H9 (cell line): ENCODE measurements around the gene MYLK. TPM values are rescaled to one million over a fixed set of nuclear protein-coding genes. Genes with fewer than 3 reads are reported as not detected.

ENCODE experiments used
- DNase-seq: peaks from one replicate; pipeline ENCODE4 v3.0.0-alpha.2; 2017
- H2AFZ ChIP-seq: one replicate; pipeline ENCODE4 v1.6.1; 2013; ENCODE audit warnings: mild to moderate bottlenecking, low read length, control low read depth, moderate library complexity
- H2AK5ac ChIP-seq: 2 replicates; pipeline ENCODE4 v1.6.1; 2013; ENCODE audit warnings: low read length, control low read depth, mixed read lengths; ENCODE audit not compliant: insufficient read length
- H2BK120ac ChIP-seq: one replicate; pipeline ENCODE4 v1.6.1; 2013; ENCODE audit warnings: low read depth, mild to moderate bottlenecking, low read length, control low read depth, inconsistent platforms; ENCODE audit not compliant: poor library complexity, severe bottlenecking
- H2BK12ac ChIP-seq: 2 replicates; pipeline ENCODE4 v1.6.1; 2013; ENCODE audit warnings: low read length, control low read depth, mixed read lengths, low read depth; ENCODE audit not compliant: insufficient read length
- H2BK15ac ChIP-seq: 2 replicates; pipeline ENCODE4 v1.6.1; 2013; ENCODE audit warnings: low read depth, low read length, control low read depth
- H2BK20ac ChIP-seq: one replicate; pipeline ENCODE4 v1.6.1; 2013; ENCODE audit warnings: low read depth, mild to moderate bottlenecking, low read length, control low read depth, inconsistent platforms; ENCODE audit not compliant: poor library complexity, severe bottlenecking
- H2BK5ac ChIP-seq: 2 replicates; pipeline ENCODE4 v1.6.1; 2013; ENCODE audit warnings: low read length, control low read depth, mixed read lengths; ENCODE audit not compliant: insufficient read length
- H3K14ac ChIP-seq: 2 replicates; pipeline ENCODE4 v1.6.1; 2013; ENCODE audit warnings: low read length, control low read depth; ENCODE audit not compliant: insufficient read depth
- H3K18ac ChIP-seq: 2 replicates; pipeline ENCODE4 v1.6.1; 2013; ENCODE audit warnings: low read depth, mild to moderate bottlenecking, mixed read lengths, low read length, control low read depth; ENCODE audit not compliant: insufficient read length
- H3K23ac ChIP-seq: 2 replicates; pipeline ENCODE4 v1.6.1; 2013; ENCODE audit warnings: low read length, control low read depth, mixed read lengths, low read depth; ENCODE audit not compliant: insufficient read length
- H3K23me2 ChIP-seq: 2 replicates; pipeline ENCODE4 v1.6.1; 2013; ENCODE audit warnings: low read depth, mild to moderate bottlenecking, mixed read lengths, low read length, control low read depth; ENCODE audit not compliant: insufficient read length, poor library complexity, severe bottlenecking
- H3K27ac ChIP-seq: 2 replicates; pipeline ENCODE4 v1.5.1; 2013; ENCODE audit warnings: low read length, control low read depth, mixed read lengths, low read depth; ENCODE audit not compliant: insufficient read length
- H3K27me3 ChIP-seq: 2 replicates; pipeline ENCODE4 v1.6.1; 2013; ENCODE audit warnings: low read length, control low read depth, inconsistent platforms; ENCODE audit not compliant: insufficient read depth
- H3K4ac ChIP-seq: 2 replicates; pipeline ENCODE4 v1.6.1; 2013; ENCODE audit warnings: low read depth, mild to moderate bottlenecking, control low read depth, inconsistent platforms, low read length, moderate library complexity
- H3K4me1 ChIP-seq: 2 replicates; pipeline ENCODE4 v1.6.1; 2013; ENCODE audit warnings: low read length, control low read depth, inconsistent platforms; ENCODE audit not compliant: insufficient read depth
- H3K4me2 ChIP-seq: 2 replicates; pipeline ENCODE4 v1.6.1; 2013; ENCODE audit warnings: low read length, control low read depth, mixed read lengths; ENCODE audit not compliant: insufficient read length, insufficient read depth
- H3K56ac ChIP-seq: 2 replicates; pipeline ENCODE4 v1.6.1; 2013; ENCODE audit warnings: low read depth, mild to moderate bottlenecking, mixed read lengths, low read length, control low read depth; ENCODE audit not compliant: insufficient read length
- H3K79me1 ChIP-seq: 2 replicates; pipeline ENCODE4 v1.6.1; 2013; ENCODE audit warnings: low read depth, mild to moderate bottlenecking, moderate library complexity, low read length, control low read depth, inconsistent platforms; ENCODE audit not compliant: insufficient read depth, poor library complexity, severe bottlenecking
- H3K79me2 ChIP-seq: 2 replicates; pipeline ENCODE4 v1.6.1; 2013; ENCODE audit warnings: low read length, control low read depth, inconsistent platforms; ENCODE audit not compliant: insufficient read depth
- H3K9ac ChIP-seq: 2 replicates; pipeline ENCODE4 v1.6.1; 2013; ENCODE audit warnings: low read length, control low read depth, mixed read lengths; ENCODE audit not compliant: insufficient read length; ENCODE audit errors: extremely low read depth
- H3K9me3 ChIP-seq: one replicate; pipeline ENCODE4 v1.6.1; 2013; ENCODE audit warnings: low read depth, low read length, inconsistent platforms; ENCODE audit not compliant: control insufficient read depth
- H3T11ph ChIP-seq: one replicate; pipeline ENCODE4 v1.6.1; 2013; ENCODE audit warnings: mild to moderate bottlenecking, low read length, control low read depth, inconsistent platforms
- H4K20me1 ChIP-seq: one replicate; pipeline ENCODE4 v1.6.1; 2013; ENCODE audit not compliant: control insufficient read depth, insufficient read length, insufficient read depth
- H4K5ac ChIP-seq: 2 replicates; pipeline ENCODE4 v1.6.1; 2013; ENCODE audit warnings: low read depth, mild to moderate bottlenecking, mixed read lengths, low read length, control low read depth; ENCODE audit not compliant: insufficient read length
- H4K8ac ChIP-seq: replicated peaks from 2 replicates; pipeline ENCODE4 v1.6.1; 2013; ENCODE audit warnings: low read length, control low read depth, mixed read lengths, low read depth; ENCODE audit not compliant: insufficient read length
- H4K91ac ChIP-seq: 2 replicates; pipeline ENCODE4 v1.6.1; 2013; ENCODE audit warnings: low read depth, mild to moderate bottlenecking, moderate library complexity, mixed read lengths, low read length, control low read depth; ENCODE audit not compliant: insufficient read length
- H3K27ac Mint-ChIP-seq, 3 experiments: 2 replicates in 2 of 3; 3 replicates in 1 of 3; pipeline ENCODE4 v1.8.0; 2020 to 2021; ENCODE audit warnings: mixed read lengths in 3 of 3, mild to moderate bottlenecking in 1 of 3, moderate library complexity in 1 of 3
- H3K27me3 Mint-ChIP-seq: 2 replicates; pipeline ENCODE4 v1.8.0; 2021; ENCODE audit warnings: low read depth, mild to moderate bottlenecking, moderate library complexity, mixed read lengths
- H3K36me3 Mint-ChIP-seq, 3 experiments: 2 replicates in 2 of 3; 3 replicates in 1 of 3; pipeline ENCODE4 v1.8.0; 2020 to 2021; ENCODE audit warnings: low read depth in 3 of 3, mixed read lengths in 3 of 3; ENCODE audit not compliant: insufficient read depth in 1 of 3
- H3K4me1 Mint-ChIP-seq, 2 experiments: 2 replicates each; pipeline ENCODE4 v1.8.0; 2020; ENCODE audit warnings: mixed read lengths in 2 of 2
- H3K4me3 Mint-ChIP-seq, 2 experiments: 2 replicates in 1 of 2; 3 replicates in 1 of 2; pipeline ENCODE4 v1.8.0; 2020 to 2021; ENCODE audit warnings: mild to moderate bottlenecking in 2 of 2, mixed read lengths in 2 of 2, moderate library complexity in 1 of 2
- H3K9me3 Mint-ChIP-seq, 2 experiments: 2 replicates in 1 of 2; 3 replicates in 1 of 2; pipeline ENCODE4 v1.8.0; 2020; ENCODE audit warnings: mild to moderate bottlenecking in 2 of 2, mixed read lengths in 2 of 2, moderate library complexity in 1 of 2
- whole genome bisulfite sequencing: extraction: QIAGEN DNeasy Blood & Tissue Kit; methylation state at CpG from one replicate; pipeline ENCODE4 v1.1.7; 2013; ENCODE audit warnings: missing lambda C conversion rate, low lambda C conversion rate, mixed read lengths; ENCODE audit not compliant: insufficient read length; ENCODE audit errors: extremely low coverage; 5-methylcytosine and 5-hydroxymethylcytosine counted together
- total RNA-seq: library from RNA; stranded (reverse); gene quantifications from 2 replicates; pipeline ENCODE4 v1.2.1, GENCODE V29; 2021
- TF ChIP-seq, protein P1 (sequence below): fragments of 200-600 bp; sonication (generic); conservative IDR thresholded peaks from 3 replicates; pipeline ENCODE4 v1.8.0; 2021; ENCODE audit warnings: antibody characterized with exemption, mild to moderate bottlenecking

The MYLK gene
- total RNA-seq, 1 experiment from 2014 or later: 10.1 TPM

DNA sequence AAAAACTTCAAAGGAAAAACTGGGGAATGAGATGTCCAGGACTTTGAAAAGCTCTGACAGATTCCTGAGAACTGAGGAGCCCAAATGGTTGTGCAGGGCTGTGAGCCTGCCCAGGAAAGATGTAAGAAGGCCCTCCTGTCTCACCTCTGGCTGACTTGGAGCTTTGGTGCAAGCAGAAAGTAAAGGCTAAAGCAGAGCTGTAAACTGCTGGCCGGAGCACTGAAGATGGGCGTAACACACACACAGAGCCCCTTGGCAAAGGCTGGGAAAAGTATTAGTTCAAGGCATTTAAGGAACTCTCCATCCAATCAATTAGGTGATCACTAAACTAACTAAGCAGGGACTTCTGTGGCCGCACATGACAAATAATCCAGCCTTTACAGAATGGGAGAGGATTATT, 155.1 kb downstream of the MYLK start:
- H4K91ac ChIP-seq: no peak overlapping the region
- Mint-ChIP-seq H3K9me3 (no peaks in the 10 kb centered on the region), H3K27me3 (no peaks in the 10 kb centered on the region), H3K36me3 (peaks cover 0 to 2% (median 0%) of the 10 kb centered on the region in 3 experiments; a peak in 1 of 7 replicates), H3K4me3 (no peak overlapping the region), H3K27ac (no peak overlapping the region), H3K4me1 (no peaks in the 10 kb centered on the region)
- no peak overlapping the region for H3K4ac ChIP-seq
- H3K4me2 ChIP-seq: no peak overlapping the region
- TF ChIP-seq, protein P1, sequence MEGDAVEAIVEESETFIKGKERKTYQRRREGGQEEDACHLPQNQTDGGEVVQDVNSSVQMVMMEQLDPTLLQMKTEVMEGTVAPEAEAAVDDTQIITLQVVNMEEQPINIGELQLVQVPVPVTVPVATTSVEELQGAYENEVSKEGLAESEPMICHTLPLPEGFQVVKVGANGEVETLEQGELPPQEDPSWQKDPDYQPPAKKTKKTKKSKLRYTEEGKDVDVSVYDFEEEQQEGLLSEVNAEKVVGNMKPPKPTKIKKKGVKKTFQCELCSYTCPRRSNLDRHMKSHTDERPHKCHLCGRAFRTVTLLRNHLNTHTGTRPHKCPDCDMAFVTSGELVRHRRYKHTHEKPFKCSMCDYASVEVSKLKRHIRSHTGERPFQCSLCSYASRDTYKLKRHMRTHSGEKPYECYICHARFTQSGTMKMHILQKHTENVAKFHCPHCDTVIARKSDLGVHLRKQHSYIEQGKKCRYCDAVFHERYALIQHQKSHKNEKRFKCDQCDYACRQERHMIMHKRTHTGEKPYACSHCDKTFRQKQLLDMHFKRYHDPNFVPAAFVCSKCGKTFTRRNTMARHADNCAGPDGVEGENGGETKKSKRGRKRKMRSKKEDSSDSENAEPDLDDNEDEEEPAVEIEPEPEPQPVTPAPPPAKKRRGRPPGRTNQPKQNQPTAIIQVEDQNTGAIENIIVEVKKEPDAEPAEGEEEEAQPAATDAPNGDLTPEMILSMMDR: no peak
- no CpG with 5 or more reads among the region's 3 CpGs for WGBS
- H2BK20ac ChIP-seq: no peak overlapping the region
- no peaks in the 10 kb centered on the region for H3K79me1 ChIP-seq
- no peak overlapping the region for H3K27ac ChIP-seq
- no peak overlapping the region for H2BK120ac ChIP-seq
- no peak overlapping the region for H3K9ac ChIP-seq
- H3K23ac ChIP-seq: no peak overlapping the region
- H3K18ac ChIP-seq: no peak overlapping the region
- no peaks in the 10 kb centered on the region for H3K23me2 ChIP-seq
- H3K79me2 ChIP-seq: no peaks in the 10 kb centered on the region
- no peak overlapping the region for H4K5ac ChIP-seq
- H4K20me1 ChIP-seq: no peaks in the 10 kb centered on the region
- no peak overlapping the region for H2BK15ac ChIP-seq
- H3K27me3 ChIP-seq: no peaks in the 10 kb centered on the region
- H3T11ph ChIP-seq: no peak overlapping the region
- H2AFZ ChIP-seq: no peak overlapping the region
- no peaks in the 10 kb centered on the region for H3K9me3 ChIP-seq
- no peak overlapping the region for H3K14ac ChIP-seq
- no peak overlapping the region for H2BK5ac ChIP-seq
- H2AK5ac ChIP-seq: no peak overlapping the region
- H3K4me1 ChIP-seq: no peaks in the 10 kb centered on the region
- H2BK12ac ChIP-seq: no peak overlapping the region
- DNase-seq: no peak
- no peak overlapping the region for H3K56ac ChIP-seq
- no peak overlapping the region for H4K8ac ChIP-seq
